OCI-LY7 (cell line): ENCODE results near the gene PAK6. TPM values are rescaled to one million over a fixed set of nuclear protein-coding genes. Genes with fewer than 3 reads are reported as not detected.

ENCODE experiments used
- Bru-seq: library from RNA; stranded (reverse); fragments of 400-500 nt; gene quantifications from one replicate; lab custom pipeline; 2021; lab: Mats Ljungman, UMichigan
- BruChase-seq, 2 experiments: library from RNA; stranded (reverse); fragments of 400-500 nt; gene quantifications; one replicate each; lab custom pipeline; 2021; lab: Mats Ljungman, UMichigan
- BruUV-seq: library from RNA; stranded (reverse); fragments of 400-500 nt; replicated peaks from 2 replicates; lab custom pipeline; 2021; lab: Mats Ljungman, UMichigan
- CTCF ChIA-PET: fragments of 300-600 bp; sonication (Branson Sonifier 250); formaldehyde crosslinking; loops from one replicate; lab custom pipeline; 2022; ENCODE audit warnings: antibody characterized with exemption; ENCODE audit not compliant: unreplicated experiment; lab: Charles Lee
- POLR2A ChIA-PET: fragments of 300-600 bp; sonication (Branson Sonifier 250); formaldehyde crosslinking; loops from one replicate; lab custom pipeline; 2022; ENCODE audit warnings: antibody characterized with exemption; lab: Charles Lee
- DNase-seq: peaks from one replicate; pipeline ENCODE4 v3.0.0-alpha.2; 2015; ENCODE audit warnings: low spot score
- H2AFZ ChIP-seq: fragments of 200-600 bp; sonication (generic), shearing (Covaris generic); 2 replicates; pipeline ENCODE4 v1.6.1; 2014; ENCODE audit warnings: mild to moderate bottlenecking, antibody characterized with exemption, low read length, moderate library complexity
- H3K27ac ChIP-seq: fragments of 200-600 bp; sonication (generic); 2 replicates; pipeline ENCODE4 v1.5.1; 2014; ENCODE audit warnings: mixed run types, low read depth, mild to moderate bottlenecking, moderate library complexity, low read length, inconsistent platforms; ENCODE audit not compliant: poor library complexity, severe bottlenecking
- H3K36me3 ChIP-seq: fragments of 200-600 bp; sonication (generic); 2 replicates; pipeline ENCODE4 v1.6.1; 2014; ENCODE audit warnings: mild to moderate bottlenecking, antibody characterized with exemption, low read length, moderate library complexity, mixed read lengths; ENCODE audit not compliant: insufficient read depth
- H3K4me1 ChIP-seq: fragments of 200-600 bp; sonication (generic); 2 replicates; pipeline ENCODE4 v1.5.1; 2014; ENCODE audit warnings: mild to moderate bottlenecking, low read length; ENCODE audit not compliant: insufficient read depth, poor library complexity, severe bottlenecking
- H3K4me2 ChIP-seq: fragments of 200-600 bp; sonication (generic); 2 replicates; pipeline ENCODE4 v1.6.1; 2014; ENCODE audit warnings: mild to moderate bottlenecking, low read length
- H3K4me3 ChIP-seq: fragments of 200-600 bp; sonication (generic); 2 replicates; pipeline ENCODE4 v1.5.1; 2014; ENCODE audit warnings: mild to moderate bottlenecking, low read depth, low read length; ENCODE audit not compliant: poor library complexity, severe bottlenecking
- H3K79me2 ChIP-seq: fragments of 200-600 bp; sonication (generic); 2 replicates; pipeline ENCODE4 v1.6.1; 2016; ENCODE audit warnings: low read depth, mild to moderate bottlenecking, low read length, moderate library complexity, mixed read lengths; ENCODE audit not compliant: insufficient read depth
- H3K9me2 ChIP-seq: fragments of 200-600 bp; sonication (generic); 2 replicates; pipeline ENCODE4 v1.6.1; 2016; ENCODE audit warnings: mild to moderate bottlenecking, low read length, mixed read lengths; ENCODE audit not compliant: insufficient read depth
- H3K9me3 ChIP-seq: fragments of 200-600 bp; sonication (generic); 2 replicates; pipeline ENCODE4 v1.6.1; 2014; ENCODE audit warnings: mild to moderate bottlenecking, mixed run types, low read length, mixed read lengths
- H4K20me1 ChIP-seq: fragments of 200-600 bp; sonication (generic); 2 replicates; pipeline ENCODE4 v1.6.1; 2014; ENCODE audit warnings: mild to moderate bottlenecking, antibody characterized with exemption, low read length, moderate library complexity, mixed read lengths; ENCODE audit not compliant: insufficient read depth
- CTCF ChIP-seq: fragments of 200-600 bp; sonication (generic); conservative IDR thresholded peaks from 2 replicates; pipeline ENCODE4 v1.5.1; 2014; ENCODE audit warnings: mild to moderate bottlenecking, antibody characterized with exemption, low read length, moderate library complexity, mixed read lengths
- EZH2phosphoT487 ChIP-seq: fragments of 200-600 bp; sonication (generic); IDR thresholded peaks from 2 replicates; pipeline ENCODE4 v1.6.1; 2018; ENCODE audit warnings: low read depth, borderline replicate concordance, mild to moderate bottlenecking, mixed run types, antibody characterized with exemption, low read length, moderate library complexity, mixed read lengths
- intact Hi-C: fragments of 100-400 bp; cut with micrococcal nuclease; formaldehyde crosslinking; loops from one replicate; pipeline ENCODE4 v1.10.0; 2022; ENCODE audit not compliant: unreplicated experiment
- long read RNA-seq: library from polyadenylated mRNA; stranded (forward); transcript quantifications from one replicate; pipeline ENCODE4 v2.0.0, GENCODE V29; 2022
- total RNA-seq, 2 experiments: library from RNA; depleted of rRNA in 1 of 2; stranded (reverse); fragments of >200 nt in 1 of 2; shearing (Covaris generic) in 1 of 2; gene quantifications; 2 replicates each; pipeline ENCODE4 v1.2.3, GENCODE V29; 2014 to 2022

PAK6 gene
- total RNA-seq (2014; rRNA removed; shearing (Covaris generic)) (0.03 and 0.10 TPM in 2 replicates), total RNA-seq (2022) (not detected in 2 replicates), Bru-seq, nascent RNA (percentile 20 among the genes with signal in this experiment), BruChase-seq, experiment 1, labeled RNA remaining after a 6-hour chase (percentile 23 among the genes with signal in this experiment), BruChase-seq, experiment 2, labeled RNA remaining after a 2-hour chase (percentile 29 among the genes with signal in this experiment)
- long read RNA-seq = 0 reads

DNA sequence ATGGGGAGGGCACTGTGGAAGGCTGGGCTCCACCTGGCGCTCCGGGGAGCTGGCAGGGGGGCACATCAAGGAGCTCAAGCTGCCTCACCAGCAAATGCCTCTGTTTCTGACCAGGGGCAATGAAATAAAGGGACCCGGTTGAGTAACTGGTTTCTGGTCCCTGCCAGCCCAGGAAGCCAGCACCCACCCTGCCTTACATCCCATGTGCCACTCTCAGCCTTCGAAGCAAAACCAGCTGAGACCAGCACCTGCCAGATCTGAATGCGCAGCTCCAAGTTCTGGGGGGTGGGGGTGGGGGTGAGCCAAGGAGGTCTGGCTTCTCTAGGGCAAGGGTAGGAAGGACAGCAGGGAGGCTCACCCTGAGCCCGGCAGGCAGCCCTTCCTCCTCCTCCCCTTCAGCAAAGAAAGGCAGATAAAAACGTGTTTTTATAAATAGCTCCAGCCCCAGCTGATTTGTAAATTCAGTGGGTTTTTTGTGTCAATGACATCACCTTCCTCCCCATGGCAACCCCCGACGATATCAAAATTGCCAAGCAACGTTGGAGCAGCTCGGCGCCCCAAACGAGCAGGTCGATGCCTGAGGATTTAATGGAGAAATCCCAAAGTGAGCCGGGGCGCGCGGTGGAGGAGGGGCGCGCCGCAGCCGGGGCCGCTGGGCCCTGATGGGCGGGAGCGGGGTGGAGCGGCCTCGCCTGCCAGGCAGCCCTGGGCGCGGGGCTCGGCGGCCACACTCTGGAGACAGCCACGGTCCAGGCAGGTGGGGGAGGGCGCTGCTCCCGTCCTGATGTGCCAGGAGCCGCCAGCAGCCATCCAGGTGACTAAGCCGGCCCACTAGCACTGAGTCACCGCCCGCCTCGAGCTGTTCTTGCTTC lies at the start of gene PAK6:
Gene PAK6 (plus strand): TSS at position 532 of the 872 bp plus-strand sequence. CDS start 25,723 bp downstream, outside the sequence.
- no TSS peak for BruUV-seq
- Histone ChIP-seq H2AFZ (no peak within 1 kb of the TSS), H3K36me3 (0 out of 2 replicates have a peak, but pooled peaks cover 3% of the 10 kb centered on the region), H3K4me2 (peak within 1 kb of the TSS; percentile 42), H3K9me3 (no peaks in the 10 kb centered on the region), H3K4me3 (peak within 1 kb of the TSS; percentile 7), H3K4me1 (peaks cover 25% of the 10 kb centered on the region), H3K27ac (no peak within 1 kb of the TSS), H3K9me2 (no peaks in the 10 kb centered on the region), H4K20me1 (no peaks in the 10 kb centered on the region), H3K79me2 (no peaks in the 10 kb centered on the region)
- POLR2A ChIA-PET = no interaction called here
- TF ChIP-seq CTCF (no peak), EZH2phosphoT487 (no peak)
- CTCF ChIA-PET = interaction anchor here (0.6 kb wide), 1 partner anchor 250 kb away, joined by 8 read pairs; no protein-coding TSS in a partner anchor
- DNase-seq = peak; percentile 15
- intact Hi-C loops = no loop called here

- Histone ChIP-seq H3K27ac (no peak overlapping the region), H3K4me1 (no peaks in the 10 kb centered on the region), H2AFZ (no peak overlapping the region), H4K20me1 (0 out of 2 replicates have a peak, but pooled peaks cover 4% of the 10 kb centered on the region), H3K9me3 (no peaks in the 10 kb centered on the region), H3K79me2 (peaks cover 43% of the 10 kb centered on the region; the same call in 1 of the 2 replicates), H3K4me2 (no peak overlapping the region), H3K9me2 (no peaks in the 10 kb centered on the region), H3K4me3 (no peak overlapping the region), H3K36me3 (peaks cover 99% of the 10 kb centered on the region)
- TF ChIP-seq EZH2phosphoT487 = no peak
- BruUV-seq = no TSS peak
- intact Hi-C loops = no loop called here
- ChIA-PET POLR2A (interaction anchor here (0.8 to 0.9 kb wide), 2 partner anchors 9 to 28 kb away, joined by 4 read pairs; no protein-coding TSS in a partner anchor), CTCF (no interaction called here)
- DNase-seq = no peak
These were observed 48.3 kb upstream of the PAK6 start for GRCh38 chr15:40190591-40190990.

- no peaks in the 10 kb centered on the region for H3K9me3 ChIP-seq
- ChIA-PET POLR2A (interaction anchor here (0.7 to 1.4 kb wide), 2 partner anchors 9 to 144 kb away, joined by 4 to 5 read pairs; no protein-coding TSS in a partner anchor), CTCF (no interaction called here)
- DNase-seq = no peak
- H3K36me3 ChIP-seq = peaks cover 99% of the 10 kb centered on the region
- no peak overlapping the region for H3K4me3 ChIP-seq
- intact Hi-C loops = no loop called here
- H3K79me2 ChIP-seq = peaks cover 50% of the 10 kb centered on the region; the same call in 1 of the 2 replicates
- H3K27ac ChIP-seq = no peak overlapping the region
- no peak overlapping the region for H2AFZ ChIP-seq
- no peaks in the 10 kb centered on the region for H3K4me1 ChIP-seq
- no TSS peak for BruUV-seq
- H3K9me2 ChIP-seq = no peaks in the 10 kb centered on the region
- H3K4me2 ChIP-seq = no peak overlapping the region
- TF ChIP-seq EZH2phosphoT487 (no peak), CTCF (no peak)
- H4K20me1 ChIP-seq = 0 out of 2 replicates have a peak, but pooled peaks cover 9% of the 10 kb centered on the region
These were observed 45.9 kb upstream of the PAK6 start for GRCh38 chr15:40192942-40193341.
